Astrocyte of the cerebellum (primary cell): ENCODE results near the gene PCIF1.
"Not testable (repeated sequence)": the region's sequence is repeated elsewhere in the genome, so short reads cannot be mapped to it uniquely, and the experiment has no call there.

Experiments used
- DNase-seq: peaks from one replicate; pipeline ENCODE4 v3.0.0-alpha.2; 2011; ENCODE audit warnings: low read depth
- H3K4me3 ChIP-seq: 2 replicates; pipeline ENCODE4 v1.5.1; 2011; ENCODE audit warnings: mild to moderate bottlenecking, low read depth, low read length, moderate library complexity
- CTCF ChIP-seq: IDR thresholded peaks from 2 replicates; pipeline ENCODE4 v1.5.1; 2012; ENCODE audit warnings: low read length, low read depth, moderate library complexity, mild to moderate bottlenecking; ENCODE audit errors: missing control alignments
- in situ Hi-C: cut with HindIII; loops from 2 replicates; pipeline ENCODE4 v1.10.0; 2017; ENCODE audit warnings: low sequenced_read_pairs

The PCIF1 gene

GRCh38 chr20:45924391-45925261, 9.9 kb upstream of the PCIF1 start:
- in situ Hi-C loops: no loop called here
- H3K4me3 ChIP-seq: no peak overlapping the region
- DNase-seq: no peak
- no peak for TF ChIP-seq CTCF

GRCh38 chr20:45925821-45926506, 8.5 kb upstream of the PCIF1 start:
- no peak for DNase-seq
- no peak overlapping the region for H3K4me3 ChIP-seq
- TF ChIP-seq CTCF: no peak
- in situ Hi-C loops: no loop called here

GRCh38 chr20:45926731-45927070, 7.8 kb upstream of the PCIF1 start:
- no peak overlapping the region for H3K4me3 ChIP-seq
- in situ Hi-C loops: no loop called here
- no peak for TF ChIP-seq CTCF
- no peak for DNase-seq

- in situ Hi-C loops: no loop called here
Measured at GRCh38 chr20:45927071-45927878, 7.2 kb upstream of the PCIF1 start.

GRCh38 chr20:45931680-45932079, 2.8 kb upstream of the PCIF1 start:
- H3K4me3 ChIP-seq, in situ Hi-C loops, DNase-seq: not testable (repeated sequence)

More at GRCh38 chr20:45927071-45927878, 7.2 kb upstream of the PCIF1 start:
- no peak for DNase-seq
- TF ChIP-seq CTCF: no peak
- no peak overlapping the region for H3K4me3 ChIP-seq

GRCh38 chr20:45933266-45934045, 1.0 kb upstream of the PCIF1 start:
- H3K4me3 ChIP-seq: peak overlapping the region; percentile 95
- TF ChIP-seq CTCF: peak; percentile 33
- in situ Hi-C loops: no loop called here
- peak; percentile 38 for DNase-seq
